Measurements from ENCODE around the gene MIA2.
"Not testable (repeated sequence)": the region's sequence is repeated elsewhere in the genome, so short reads cannot be mapped to it uniquely, and the experiment has no call there.

Gene MIA2

DNA sequence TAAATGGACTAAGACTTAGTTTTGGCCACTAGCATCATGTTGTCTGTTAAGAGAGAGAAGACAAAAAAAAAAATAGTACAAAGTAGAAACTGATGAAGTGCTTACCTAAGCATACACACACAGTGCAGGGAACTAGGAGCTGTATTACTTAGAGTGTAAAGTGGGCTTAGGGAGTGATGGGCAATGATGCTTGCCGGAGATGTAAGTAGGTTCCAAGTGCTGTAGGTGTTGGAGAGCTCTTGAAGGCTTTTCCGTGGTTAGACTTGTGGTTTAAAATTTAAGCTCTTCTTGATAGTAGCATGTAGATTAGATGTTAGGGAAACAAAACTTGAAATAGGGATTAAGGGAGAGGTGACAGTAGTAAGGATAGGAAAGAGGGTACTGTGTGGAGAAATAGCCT is 34.7 kb downstream of the MIA2 start:
- no peak for DNase-seq (ENCODE audit: low read depth in 2 of 2)

DNA sequence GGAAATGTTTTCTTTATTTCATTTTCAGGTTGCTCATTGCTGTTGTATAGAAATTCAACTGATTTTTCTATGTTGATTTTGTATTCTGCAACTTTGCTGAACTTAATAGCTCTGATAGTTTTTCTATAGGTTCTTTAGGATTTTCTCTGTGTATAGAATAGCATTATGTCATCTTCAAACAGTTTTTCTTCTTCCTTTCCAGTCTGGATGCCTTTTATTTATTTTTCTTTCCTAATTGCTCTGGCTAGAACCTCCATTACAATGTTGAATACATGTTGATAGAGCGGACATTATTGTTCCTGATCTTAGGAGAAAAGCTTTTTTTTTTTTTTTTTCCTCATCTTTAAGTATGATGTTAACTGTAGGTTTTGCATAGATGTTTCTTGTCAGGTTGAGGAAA is 39.2 kb downstream of the MIA2 start:
- DNase-seq (ENCODE audit: low read depth in 2 of 2), result no peak

- no peak for DNase-seq (ENCODE audit: low read depth in 2 of 2)
Measured at GRCh38 chr14:39275395-39275794, 41.7 kb downstream of the MIA2 start.

DNA sequence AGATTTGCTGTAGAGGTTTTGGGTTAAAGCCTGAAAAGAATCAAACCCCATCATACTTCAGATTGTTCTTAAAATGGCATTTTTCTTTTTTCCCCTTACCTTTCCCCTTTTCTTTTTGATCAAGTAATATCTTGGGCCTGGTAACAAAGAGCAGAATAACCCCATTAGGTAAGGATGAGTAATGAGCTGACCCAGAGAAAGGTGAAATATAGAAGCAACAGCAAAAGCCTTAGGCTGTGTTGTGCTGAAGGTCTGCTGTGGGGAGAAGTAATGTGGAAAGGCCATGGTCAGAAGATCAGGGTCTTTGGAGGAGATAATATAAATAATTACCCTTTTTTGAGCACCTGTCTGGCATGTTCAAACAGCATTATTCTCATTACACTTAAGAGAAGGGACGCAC is 42.3 kb downstream of the MIA2 start:
- no peak for DNase-seq (ENCODE audit: low read depth in 2 of 2)

DNA sequence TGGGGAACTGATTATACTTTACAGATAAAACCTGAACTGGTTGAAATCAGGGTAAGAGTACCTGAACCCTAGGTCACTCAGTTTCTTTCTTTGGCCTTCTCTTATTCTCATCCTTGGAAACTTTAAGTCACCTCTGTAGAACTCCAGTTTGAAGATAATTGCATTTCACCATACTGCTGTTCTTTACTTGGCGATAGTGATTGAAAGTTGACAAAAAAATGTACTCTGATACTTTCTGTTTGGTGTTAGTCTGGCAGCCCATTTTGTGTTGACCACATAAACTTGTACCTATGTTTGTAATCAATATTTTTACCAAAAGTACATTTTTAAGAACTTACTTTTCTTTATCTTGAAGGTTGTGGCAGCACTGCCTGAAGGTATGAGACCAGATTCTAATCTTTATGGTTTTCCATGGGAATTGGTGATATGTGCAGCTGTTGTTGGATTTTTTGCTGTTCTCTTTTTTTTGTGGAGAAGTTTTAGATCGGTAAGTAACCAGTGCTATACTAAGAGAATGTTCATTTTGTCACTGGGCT is 42.9 kb downstream of the MIA2 start:
- no peak for DNase-seq (ENCODE audit: low read depth in 2 of 2)

- no peak for DNase-seq (ENCODE audit: low read depth in 2 of 2)
Measured at GRCh38 chr14:39279515-39279914, 45.8 kb downstream of the MIA2 start.

DNA sequence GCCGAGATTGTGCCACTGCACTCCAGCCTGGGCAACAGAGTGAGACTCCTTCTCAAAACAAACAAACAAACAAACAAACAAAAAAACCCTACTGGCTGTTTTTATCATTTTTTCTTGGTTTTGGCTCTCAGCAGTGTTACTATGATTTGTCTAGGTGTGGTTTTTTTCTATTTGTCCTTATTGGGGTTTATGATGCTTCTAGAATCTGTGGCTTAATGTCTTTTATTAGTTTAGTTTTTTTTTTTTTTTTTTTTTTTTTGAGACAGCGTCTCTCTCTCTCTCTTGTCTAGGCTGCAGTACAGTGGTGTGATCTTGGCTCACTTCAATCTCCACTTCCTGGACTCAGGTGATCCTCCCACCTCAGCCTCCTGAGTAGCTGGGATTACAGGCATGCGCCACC is 47.0 kb downstream of the MIA2 start:
- DNase-seq (ENCODE audit: low read depth in 2 of 2), result not testable (repeated sequence)

- no peak for DNase-seq (ENCODE audit: low read depth in 2 of 2)
Measured at GRCh38 chr14:39289523-39289922, 55.8 kb downstream of the MIA2 start.

GRCh38 chr14:39291701-39292100 is 58.0 kb downstream of the MIA2 start:
- DNase-seq (ENCODE audit: low read depth in 2 of 2), result no peak

DNA sequence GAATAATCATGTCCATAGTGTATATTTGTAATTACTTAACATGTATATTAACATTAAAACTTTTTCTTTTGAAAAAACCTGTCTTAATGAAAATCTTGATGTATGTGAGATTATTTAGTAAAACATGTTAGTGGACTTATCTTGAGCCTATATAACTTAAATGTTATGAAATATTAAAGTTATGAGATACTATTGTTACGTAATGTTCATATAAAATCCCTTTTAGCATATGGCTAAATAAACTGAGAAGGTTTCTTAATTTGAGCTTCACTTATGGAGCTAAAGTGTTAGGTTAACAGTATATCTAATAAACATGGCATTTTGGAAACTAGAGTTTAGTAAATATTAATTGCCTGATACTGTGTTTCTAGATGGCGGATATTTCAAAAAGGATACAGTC is 59.9 kb downstream of the MIA2 start:
- no peak for DNase-seq (ENCODE audit: low read depth in 2 of 2)

DNA sequence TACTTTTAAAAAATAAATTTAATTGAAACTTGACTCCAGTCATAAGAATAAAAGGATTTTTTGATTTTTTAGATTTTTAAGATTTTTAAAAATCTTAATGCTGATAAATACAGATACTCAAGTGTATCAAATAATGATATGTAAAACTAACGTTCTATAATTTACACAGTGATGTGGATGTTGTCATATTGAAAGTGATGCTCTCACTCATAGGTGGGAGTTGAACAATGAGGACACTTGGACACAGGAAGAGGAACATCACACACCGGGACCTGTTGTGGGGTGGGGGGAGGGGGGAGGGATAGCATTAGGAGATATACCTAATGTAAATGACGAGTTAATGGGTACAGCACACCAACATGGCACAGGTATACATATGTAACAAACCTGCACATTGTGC is 66.7 kb downstream of the MIA2 start:
- not testable (repeated sequence) for DNase-seq (ENCODE audit: low read depth in 2 of 2)

- DNase-seq (ENCODE audit: low read depth in 2 of 2), result no peak
Measured at GRCh38 chr14:39302124-39302810, 68.6 kb downstream of the MIA2 start.

DNA sequence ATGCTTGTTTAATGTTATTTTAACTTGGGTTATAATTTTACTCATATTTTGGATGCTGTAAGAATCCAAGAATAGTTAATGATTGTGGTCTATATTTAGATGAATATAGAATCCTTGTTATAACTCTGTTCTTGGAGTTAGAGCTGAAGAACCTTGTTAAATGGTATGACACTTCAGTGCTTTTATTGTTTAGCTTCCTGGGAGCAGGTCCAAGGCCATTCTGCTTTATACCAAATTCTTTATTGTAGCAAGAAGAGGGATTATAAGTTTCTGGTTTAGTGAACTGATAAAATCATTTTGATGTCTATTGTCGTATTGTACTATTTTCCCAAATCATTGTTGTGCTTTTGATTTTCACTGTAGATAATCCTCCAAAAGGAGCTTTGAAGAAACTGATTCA is 69.4 kb downstream of the MIA2 start:
- DNase-seq (ENCODE audit: low read depth in 2 of 2), result no peak

GRCh38 chr14:39307815-39308214 is 74.1 kb downstream of the MIA2 start:
- no peak for DNase-seq (ENCODE audit: low read depth in 2 of 2)

DNA sequence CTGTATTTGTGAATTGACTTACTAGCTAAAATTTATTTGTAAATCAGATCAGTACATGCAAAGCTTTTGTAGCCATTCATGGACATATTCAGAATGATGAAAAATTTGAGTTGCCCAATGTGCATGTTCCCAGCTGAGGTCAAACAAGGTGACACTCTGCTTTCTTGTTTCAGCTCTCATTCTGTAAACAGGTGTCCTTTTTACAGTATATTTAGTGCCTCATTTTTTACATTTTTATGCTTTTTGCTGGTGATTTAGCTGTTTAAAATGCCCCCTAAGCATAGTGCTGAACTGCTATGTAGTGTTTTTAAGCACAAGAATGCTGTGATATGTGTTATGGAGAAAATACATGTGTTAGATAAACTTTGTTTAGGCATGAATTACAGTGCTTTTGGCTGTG is 76.3 kb downstream of the MIA2 start:
- DNase-seq (ENCODE audit: low read depth in 2 of 2), result no peak

- no peak for DNase-seq (ENCODE audit: low read depth in 2 of 2)
Measured at GRCh38 chr14:39315859-39316444, 82.2 kb downstream of the MIA2 start.

DNA sequence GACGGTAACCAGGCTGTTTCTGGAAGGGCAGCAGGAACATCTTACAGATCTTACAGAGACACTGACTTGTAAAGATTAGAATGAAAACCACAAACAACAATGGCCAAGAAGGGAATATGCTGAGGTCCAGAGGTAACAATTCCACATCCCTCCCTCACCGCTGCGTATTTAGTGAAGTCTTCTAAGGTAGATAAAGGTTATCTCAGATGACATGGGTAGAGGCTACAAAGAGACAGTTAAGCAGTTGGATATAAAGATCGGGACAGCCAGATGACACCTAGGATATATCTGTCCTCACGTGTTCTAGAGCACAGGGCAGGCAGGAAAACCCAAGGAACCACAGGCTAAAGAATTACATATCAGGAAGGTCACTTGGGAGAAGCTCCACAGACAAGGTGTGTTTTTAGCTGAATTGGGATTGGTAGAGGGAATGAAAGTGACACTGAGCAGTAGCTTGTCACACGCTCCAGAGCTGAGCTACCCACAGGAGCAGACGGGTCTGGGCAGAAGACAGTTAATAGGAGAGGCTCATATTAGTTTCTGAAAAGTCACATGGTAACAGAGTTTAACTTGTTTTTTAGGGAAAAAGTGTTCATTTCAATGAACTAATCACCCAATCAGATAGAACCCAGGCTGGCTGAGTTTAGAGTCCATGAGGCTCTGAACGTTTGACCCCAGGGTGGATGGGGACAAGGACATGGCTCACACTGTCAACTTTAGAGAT is 83.3 kb downstream of the MIA2 start:
- DNase-seq (ENCODE audit: low read depth in 2 of 2), result no peak

DNA sequence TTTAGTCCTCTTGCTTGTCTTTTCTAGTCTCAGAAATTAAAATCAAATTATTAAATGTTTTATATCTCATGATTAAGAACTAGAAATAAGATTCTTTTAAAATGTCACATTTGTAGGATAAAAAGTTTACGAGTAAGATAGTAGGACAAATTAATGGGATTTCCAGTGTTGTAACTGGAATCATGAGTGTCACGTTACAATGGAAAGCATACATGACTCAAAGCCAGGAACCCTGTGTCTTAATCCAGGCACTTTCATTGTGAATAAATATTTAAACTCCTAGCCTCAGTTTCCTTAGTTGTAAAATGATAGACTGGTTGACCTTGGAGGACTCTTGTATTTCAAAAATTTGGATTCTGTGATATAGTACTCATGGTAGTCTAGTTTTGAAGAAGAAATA is 84.9 kb downstream of the MIA2 start:
- no peak for DNase-seq (ENCODE audit: low read depth in 2 of 2)

DNA sequence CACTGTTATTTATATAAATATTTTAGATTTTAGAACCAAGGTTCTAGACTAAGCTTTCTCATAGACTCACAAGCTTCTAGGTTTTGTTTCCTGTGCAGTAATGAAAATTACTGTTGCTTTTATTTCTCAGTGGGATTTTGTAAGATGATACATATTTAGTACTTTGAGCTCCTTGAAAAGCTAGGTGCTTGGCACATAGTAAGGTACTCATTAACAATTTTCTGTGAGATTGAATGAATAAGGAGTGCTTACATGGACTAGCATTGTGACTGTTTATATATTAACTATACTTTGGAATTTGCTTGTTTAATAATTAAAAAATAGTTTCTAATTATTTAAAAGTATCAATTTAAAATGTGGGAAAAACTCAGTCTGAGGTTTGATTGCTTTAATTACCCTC is 85.7 kb downstream of the MIA2 start:
- no peak for DNase-seq (ENCODE audit: low read depth in 2 of 2)

DNA sequence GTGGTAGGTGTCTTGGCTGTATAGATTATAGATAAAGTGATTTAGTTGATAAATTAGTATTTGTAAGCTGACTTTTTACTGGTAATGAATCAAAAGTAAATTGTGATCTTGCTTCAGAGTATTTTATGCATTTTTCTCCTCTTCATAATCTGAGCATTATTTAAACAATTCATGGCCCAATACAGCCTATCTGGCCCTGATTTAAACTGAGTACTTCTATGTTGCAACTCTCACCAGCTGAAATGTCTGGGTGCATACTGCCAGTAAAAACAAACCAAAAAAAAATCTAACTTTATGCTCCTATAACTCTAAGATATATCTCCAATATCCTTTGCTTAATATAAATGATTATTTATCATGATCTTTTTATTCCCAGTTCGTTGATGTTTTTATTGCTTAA is 86.6 kb downstream of the MIA2 start:
- no peak for DNase-seq (ENCODE audit: low read depth in 2 of 2)

DNA sequence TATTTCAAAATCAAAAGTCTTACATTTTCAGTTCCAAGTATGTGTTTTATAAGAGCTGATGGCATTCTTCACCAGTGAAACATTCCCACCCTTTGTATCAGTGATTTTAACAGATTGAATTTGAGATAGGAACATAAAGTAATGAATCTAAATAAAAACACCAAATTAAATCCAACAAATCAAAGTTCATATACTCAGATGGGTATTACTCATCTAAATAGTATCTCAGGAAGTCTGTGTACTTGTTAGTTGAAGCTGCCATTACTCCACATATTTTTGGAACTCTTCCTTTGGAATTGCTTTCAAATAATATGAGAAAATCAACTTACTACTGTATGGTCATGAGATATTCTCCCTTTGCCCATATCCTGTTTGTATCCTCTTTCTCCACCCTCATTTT is 89.1 kb downstream of the MIA2 start:
- no peak for DNase-seq (ENCODE audit: low read depth in 2 of 2)

GRCh38 chr14:39324097-39324496 is 90.4 kb downstream of the MIA2 start:
- DNase-seq (ENCODE audit: low read depth in 2 of 2), result no peak

- DNase-seq (ENCODE audit: low read depth in 2 of 2), result no peak
Measured at GRCh38 chr14:39339003-39339402, 105.3 kb downstream of the MIA2 start.
